Endodermal cell (in vitro differentiated cells): ENCODE measurements around the gene MBOAT2. TPM values are rescaled to one million over a fixed set of nuclear protein-coding genes. Genes with fewer than 3 reads are reported as not detected.

ENCODE experiments used
- DNase-seq: peaks from one replicate; pipeline ENCODE4 v3.0.0-alpha.2; 2017
- H3K27ac ChIP-seq: 2 replicates; pipeline ENCODE4 v1.5.1; 2013; ENCODE audit warnings: mild to moderate bottlenecking, low read depth, low read length, moderate library complexity
- H3K27me3 ChIP-seq: 2 replicates; pipeline ENCODE4 v1.6.1; 2013; ENCODE audit warnings: mild to moderate bottlenecking, low read length, moderate library complexity; ENCODE audit not compliant: insufficient read depth, control insufficient read depth, poor library complexity, severe bottlenecking
- H3K36me3 ChIP-seq: 2 replicates; pipeline ENCODE4 v1.7.0; 2013; ENCODE audit warnings: mild to moderate bottlenecking, low read length, moderate library complexity; ENCODE audit not compliant: control insufficient read depth, insufficient read depth
- H3K4me1 ChIP-seq: one replicate; pipeline ENCODE4 v1.7.0; 2013; ENCODE audit warnings: low read length; ENCODE audit not compliant: control insufficient read depth, insufficient read depth
- H3K4me3 ChIP-seq: 2 replicates; pipeline ENCODE4 v1.5.1; 2013; ENCODE audit warnings: mild to moderate bottlenecking, low read length, moderate library complexity
- H3K9ac ChIP-seq: 2 replicates; pipeline ENCODE4 v1.6.1; 2013; ENCODE audit warnings: mild to moderate bottlenecking, low read length, moderate library complexity; ENCODE audit not compliant: poor library complexity, severe bottlenecking; ENCODE audit errors: extremely low read depth
- H3K9me3 ChIP-seq: 2 replicates; pipeline ENCODE4 v1.6.1; 2013; ENCODE audit warnings: mild to moderate bottlenecking, low read length, moderate library complexity; ENCODE audit not compliant: control insufficient read depth
- H3K27ac Mint-ChIP-seq: 2 replicates; pipeline ENCODE4 v1.8.0; 2020; ENCODE audit warnings: mixed read lengths
- H3K27me3 Mint-ChIP-seq: 2 replicates; pipeline ENCODE4 v1.8.0; 2021; ENCODE audit warnings: mild to moderate bottlenecking, mixed read lengths; ENCODE audit not compliant: insufficient read depth
- H3K36me3 Mint-ChIP-seq: 2 replicates; pipeline ENCODE4 v1.8.0; 2020; ENCODE audit warnings: low read depth, mixed read lengths
- H3K4me1 Mint-ChIP-seq: 2 replicates; pipeline ENCODE4 v1.8.0; 2020; ENCODE audit warnings: mixed read lengths
- H3K4me3 Mint-ChIP-seq: 2 replicates; pipeline ENCODE4 v1.8.0; 2020; ENCODE audit warnings: mild to moderate bottlenecking, moderate library complexity, mixed read lengths
- H3K9me3 Mint-ChIP-seq: 2 replicates; pipeline ENCODE4 v1.8.0; 2020; ENCODE audit warnings: mild to moderate bottlenecking, mixed read lengths
- WGBS, 2 experiments: methylation state at CpG; one replicate each; pipeline versions ENCODE4 v1.1.5 to v1.1.7; 2013; ENCODE audit warnings: missing lambda C conversion rate in 2 of 2, mixed read lengths in 1 of 2; ENCODE audit not compliant: insufficient coverage in 1 of 2, insufficient read length in 1 of 2; 5-methylcytosine and 5-hydroxymethylcytosine counted together
- total RNA-seq, 2 donors: library from RNA; stranded (reverse); fragmentation: NEBNext Ultra II Directional in 1 of 2; extraction: Animal tissue kit (Norgen Biotek cat#: 25700) in 1 of 2; gene quantifications; 2 replicates in 1 of 2; 3 replicates in 1 of 2; pipeline ENCODE4 v1.2.1, GENCODE V29; 2021
- TF ChIP-seq, protein P1 (sequence below): fragments of 200-600 bp; sonication (generic); conservative IDR thresholded peaks from 2 replicates; pipeline ENCODE4 v1.5.0; 2021; ENCODE audit warnings: antibody characterized with exemption, mild to moderate bottlenecking

The MBOAT2 gene
- total RNA-seq, 2 donors from 2014 or later, result 45.3 to 51.0 TPM

- no peaks in the 10 kb centered on the region for H3K27me3 ChIP-seq
- H3K27me3 Mint-ChIP-seq, result peaks cover 2% of the 10 kb centered on the region
- H3K4me1 Mint-ChIP-seq, result peaks cover 19% of the 10 kb centered on the region
These were observed 28.6 kb upstream of the MBOAT2 start for GRCh38 chr2:9032121-9032520.

GRCh38 chr2:9031246-9031645, 27.8 kb upstream of the MBOAT2 start:
- no peak overlapping the region for H3K27ac Mint-ChIP-seq
- peaks cover 9% of the 10 kb centered on the region for H3K4me1 ChIP-seq
- no peaks in the 10 kb centered on the region for H3K9me3 ChIP-seq
- H3K9me3 Mint-ChIP-seq, result peaks cover 7% of the 10 kb centered on the region
- no peaks in the 10 kb centered on the region for H3K36me3 ChIP-seq
- no peak overlapping the region for H3K9ac ChIP-seq
- TF ChIP-seq, protein P1, sequence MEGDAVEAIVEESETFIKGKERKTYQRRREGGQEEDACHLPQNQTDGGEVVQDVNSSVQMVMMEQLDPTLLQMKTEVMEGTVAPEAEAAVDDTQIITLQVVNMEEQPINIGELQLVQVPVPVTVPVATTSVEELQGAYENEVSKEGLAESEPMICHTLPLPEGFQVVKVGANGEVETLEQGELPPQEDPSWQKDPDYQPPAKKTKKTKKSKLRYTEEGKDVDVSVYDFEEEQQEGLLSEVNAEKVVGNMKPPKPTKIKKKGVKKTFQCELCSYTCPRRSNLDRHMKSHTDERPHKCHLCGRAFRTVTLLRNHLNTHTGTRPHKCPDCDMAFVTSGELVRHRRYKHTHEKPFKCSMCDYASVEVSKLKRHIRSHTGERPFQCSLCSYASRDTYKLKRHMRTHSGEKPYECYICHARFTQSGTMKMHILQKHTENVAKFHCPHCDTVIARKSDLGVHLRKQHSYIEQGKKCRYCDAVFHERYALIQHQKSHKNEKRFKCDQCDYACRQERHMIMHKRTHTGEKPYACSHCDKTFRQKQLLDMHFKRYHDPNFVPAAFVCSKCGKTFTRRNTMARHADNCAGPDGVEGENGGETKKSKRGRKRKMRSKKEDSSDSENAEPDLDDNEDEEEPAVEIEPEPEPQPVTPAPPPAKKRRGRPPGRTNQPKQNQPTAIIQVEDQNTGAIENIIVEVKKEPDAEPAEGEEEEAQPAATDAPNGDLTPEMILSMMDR, result no peak
- peaks cover 8% of the 10 kb centered on the region for H3K27me3 Mint-ChIP-seq
- no peak overlapping the region for H3K27ac ChIP-seq
- H3K36me3 Mint-ChIP-seq, result no peaks in the 10 kb centered on the region
- H3K27me3 ChIP-seq, result peaks cover 5% of the 10 kb centered on the region
- no peak overlapping the region for H3K4me3 Mint-ChIP-seq
- DNase-seq, result no peak
- peaks cover 22% of the 10 kb centered on the region for H3K4me1 Mint-ChIP-seq
- no peak overlapping the region for H3K4me3 ChIP-seq

More at GRCh38 chr2:9032121-9032520, 28.6 kb upstream of the MBOAT2 start:
- H3K9ac ChIP-seq, result no peak overlapping the region
- Mint-ChIP-seq H3K9me3 (peaks cover 12% of the 10 kb centered on the region), H3K4me3 (no peak overlapping the region), H3K36me3 (no peaks in the 10 kb centered on the region), H3K27ac (no peak overlapping the region)
- no peak overlapping the region for H3K27ac ChIP-seq
- H3K9me3 ChIP-seq, result no peaks in the 10 kb centered on the region
- TF ChIP-seq, protein P1, result no peak
- 93 to 98% methylated on average over 5 of the region's 6 CpGs for WGBS, 2 experiments
- H3K4me1 ChIP-seq, result peaks cover 9% of the 10 kb centered on the region
- DNase-seq, result no peak
- H3K4me3 ChIP-seq, result no peak overlapping the region
- H3K36me3 ChIP-seq, result no peaks in the 10 kb centered on the region

DNA sequence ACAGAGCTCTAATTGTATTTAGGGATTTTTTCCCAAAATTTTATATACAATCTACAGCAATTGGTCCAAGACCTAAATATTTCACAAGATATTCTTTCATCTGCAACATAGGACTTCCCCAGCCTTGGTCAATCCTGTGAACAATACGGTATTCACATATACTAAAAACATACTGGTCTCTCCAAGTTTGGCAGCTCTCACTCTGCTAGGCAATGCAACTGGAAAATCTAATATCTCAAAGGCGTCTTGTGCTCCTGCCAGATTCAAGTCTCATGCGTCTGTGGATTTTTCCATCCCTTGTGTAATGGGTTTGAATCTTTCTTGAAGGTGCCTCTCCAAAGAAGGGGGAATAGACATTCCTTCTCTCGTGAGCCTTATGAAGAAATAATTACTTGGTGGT, 27.4 kb upstream of the MBOAT2 start:
- H3K4me3 Mint-ChIP-seq, result no peak overlapping the region
- H3K4me3 ChIP-seq, result no peak overlapping the region
- peaks cover 9% of the 10 kb centered on the region for H3K27me3 Mint-ChIP-seq
- no peaks in the 10 kb centered on the region for H3K36me3 ChIP-seq
- peaks cover 26% of the 10 kb centered on the region for H3K4me1 Mint-ChIP-seq
- no peak overlapping the region for H3K9ac ChIP-seq
- WGBS, 2 experiments, result 83 to 85% methylated on average over 4 of the region's 4 CpGs
- no peaks in the 10 kb centered on the region for H3K36me3 Mint-ChIP-seq
- no peak for DNase-seq
- no peaks in the 10 kb centered on the region for H3K9me3 ChIP-seq
- H3K27ac ChIP-seq, result no peak overlapping the region
- H3K4me1 ChIP-seq, result peaks cover 9% of the 10 kb centered on the region
- H3K27me3 ChIP-seq, result peaks cover 5% of the 10 kb centered on the region
- H3K9me3 Mint-ChIP-seq, result peaks cover 3% of the 10 kb centered on the region
- TF ChIP-seq, protein P1, result no peak
- H3K27ac Mint-ChIP-seq, result no peak overlapping the region
